ENCODE data around the gene SLC5A12.
A peak's percentile ranks its signal among the peaks of the same experiment; 100 is the strongest.

The SLC5A12 gene

DNA sequence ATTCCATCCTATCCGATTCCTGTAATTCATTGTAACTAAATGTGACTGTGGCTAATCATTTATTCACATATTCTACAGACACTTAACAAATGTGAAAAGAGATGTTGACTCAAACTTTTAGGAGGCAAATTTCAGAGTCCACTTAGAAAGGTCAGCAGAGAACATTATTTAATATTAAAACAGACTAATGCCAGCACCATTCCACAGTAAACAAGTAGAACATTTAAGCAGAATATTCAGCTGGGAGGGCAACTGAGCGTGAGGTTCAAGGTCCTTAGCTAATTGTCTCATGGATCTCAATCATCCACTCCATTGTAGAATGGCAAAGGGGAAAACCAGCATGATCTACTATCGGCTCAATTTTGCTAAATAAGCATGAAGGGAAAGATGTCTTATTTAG is 5.1 kb upstream of the SLC5A12 start:
- Histone ChIP-seq H3K27ac (no peak overlapping the region), H3K27me3 (ENCODE audit: insufficient read depth, low read depth, severe bottlenecking) (peaks cover 5% of the 10 kb centered on the region), H3K9me3 (ENCODE audit: severe bottlenecking) (no peaks in the 10 kb centered on the region), H3K36me3 (no peaks in the 10 kb centered on the region), H3K4me3 (ENCODE audit: low read depth, low read length) (no peak overlapping the region)
- TF ChIP-seq, protein P1, sequence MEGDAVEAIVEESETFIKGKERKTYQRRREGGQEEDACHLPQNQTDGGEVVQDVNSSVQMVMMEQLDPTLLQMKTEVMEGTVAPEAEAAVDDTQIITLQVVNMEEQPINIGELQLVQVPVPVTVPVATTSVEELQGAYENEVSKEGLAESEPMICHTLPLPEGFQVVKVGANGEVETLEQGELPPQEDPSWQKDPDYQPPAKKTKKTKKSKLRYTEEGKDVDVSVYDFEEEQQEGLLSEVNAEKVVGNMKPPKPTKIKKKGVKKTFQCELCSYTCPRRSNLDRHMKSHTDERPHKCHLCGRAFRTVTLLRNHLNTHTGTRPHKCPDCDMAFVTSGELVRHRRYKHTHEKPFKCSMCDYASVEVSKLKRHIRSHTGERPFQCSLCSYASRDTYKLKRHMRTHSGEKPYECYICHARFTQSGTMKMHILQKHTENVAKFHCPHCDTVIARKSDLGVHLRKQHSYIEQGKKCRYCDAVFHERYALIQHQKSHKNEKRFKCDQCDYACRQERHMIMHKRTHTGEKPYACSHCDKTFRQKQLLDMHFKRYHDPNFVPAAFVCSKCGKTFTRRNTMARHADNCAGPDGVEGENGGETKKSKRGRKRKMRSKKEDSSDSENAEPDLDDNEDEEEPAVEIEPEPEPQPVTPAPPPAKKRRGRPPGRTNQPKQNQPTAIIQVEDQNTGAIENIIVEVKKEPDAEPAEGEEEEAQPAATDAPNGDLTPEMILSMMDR (IDR thresholded peaks at IDR 0.05; ENCODE audit: low read depth, low read length) = no peak
- DNase-seq = no peak

DNA sequence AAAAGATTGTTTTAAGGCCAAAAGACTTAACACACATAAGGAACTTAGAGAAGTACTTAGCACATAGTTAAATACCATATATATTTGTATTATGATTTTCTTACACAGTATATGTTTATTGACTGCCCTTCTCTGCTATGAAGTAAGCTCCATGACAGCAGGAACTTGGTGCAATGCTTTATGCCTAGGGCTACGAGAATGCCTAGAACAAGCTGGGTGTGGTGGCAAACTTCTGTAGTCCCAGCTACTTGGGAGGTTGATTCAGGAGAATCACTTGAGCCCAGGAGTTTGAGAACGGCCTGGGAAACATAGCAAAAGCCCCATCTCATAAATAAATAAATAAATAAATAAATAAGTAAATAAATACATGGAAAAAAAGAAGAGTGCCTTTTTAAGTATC is 1.9 kb downstream of the SLC5A12 start:
- TF ChIP-seq, protein P1 (IDR thresholded peaks at IDR 0.05; ENCODE audit: low read depth, low read length) = no peak
- Histone ChIP-seq H3K9me3 (ENCODE audit: severe bottlenecking) (no peaks in the 10 kb centered on the region), H3K27ac (no peak overlapping the region), H3K27me3 (ENCODE audit: insufficient read depth, low read depth, severe bottlenecking) (no peaks in the 10 kb centered on the region), H3K36me3 (no peaks in the 10 kb centered on the region), H3K4me3 (ENCODE audit: low read depth, low read length) (no peak overlapping the region)
- DNase-seq = no peak

DNA sequence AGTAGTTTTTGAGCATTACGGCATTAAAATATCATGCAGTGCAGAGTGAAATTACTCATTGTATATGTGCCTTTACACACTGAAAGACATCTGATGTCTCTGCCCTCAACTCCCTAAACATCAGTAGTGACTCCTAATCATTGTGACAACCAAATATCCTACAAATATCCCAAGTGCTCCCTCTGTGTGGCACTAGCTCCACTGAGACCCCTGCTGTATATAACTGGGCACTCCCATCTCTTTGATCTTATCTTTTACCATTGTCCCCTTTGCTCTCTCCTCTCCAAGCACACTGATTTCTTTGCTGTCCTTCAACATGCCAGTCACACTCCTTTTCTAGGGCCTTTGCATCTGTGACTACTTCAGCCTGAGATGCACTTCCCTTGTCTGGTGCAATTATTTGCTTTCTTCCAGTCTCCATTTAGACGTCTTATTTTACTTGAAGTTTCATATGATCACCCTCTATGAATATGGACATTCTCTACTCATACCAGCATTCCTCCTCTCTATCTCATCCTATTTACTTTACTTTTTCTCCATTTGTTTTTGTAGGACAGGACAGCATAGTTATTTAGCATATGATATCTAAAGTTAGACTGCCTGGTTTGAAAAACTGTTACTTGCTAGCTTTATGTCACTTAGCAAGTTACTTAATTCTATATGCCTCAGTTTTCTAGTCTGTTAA is 2.4 kb downstream of the SLC5A12 start:
- Histone ChIP-seq H3K27me3 (ENCODE audit: insufficient read depth, low read depth, severe bottlenecking) (no peaks in the 10 kb centered on the region), H3K27ac (no peak overlapping the region), H3K9me3 (ENCODE audit: severe bottlenecking) (no peaks in the 10 kb centered on the region), H3K36me3 (no peaks in the 10 kb centered on the region), H3K4me3 (ENCODE audit: low read depth, low read length) (no peak overlapping the region)
- no peak for DNase-seq
- TF ChIP-seq, protein P1 (IDR thresholded peaks at IDR 0.05; ENCODE audit: low read depth, low read length) = no peak

DNA sequence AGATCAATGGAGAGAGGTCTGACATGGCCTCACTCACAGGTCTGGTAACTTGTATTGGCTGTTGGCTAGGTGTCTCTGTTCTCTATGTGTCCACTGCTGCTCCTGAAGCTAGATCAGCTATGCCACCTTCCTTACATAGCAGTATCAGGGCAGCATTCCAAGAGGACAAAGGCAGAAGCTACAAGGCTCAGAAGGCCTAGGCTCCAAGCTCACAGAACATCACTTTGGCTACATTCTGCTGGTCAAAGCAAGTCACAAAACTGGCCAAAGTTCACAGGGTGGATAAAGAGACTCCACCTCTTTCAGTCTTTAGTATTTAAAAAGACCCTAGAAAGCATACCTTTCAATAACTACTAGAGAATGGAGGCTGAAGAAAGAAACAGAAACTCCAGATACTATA is 4.1 kb downstream of the SLC5A12 start:
- no peak for DNase-seq
- no peaks in the 10 kb centered on the region for H3K36me3 ChIP-seq
- no peak overlapping the region for H3K4me3 ChIP-seq (ENCODE audit: low read depth, low read length)

DNA sequence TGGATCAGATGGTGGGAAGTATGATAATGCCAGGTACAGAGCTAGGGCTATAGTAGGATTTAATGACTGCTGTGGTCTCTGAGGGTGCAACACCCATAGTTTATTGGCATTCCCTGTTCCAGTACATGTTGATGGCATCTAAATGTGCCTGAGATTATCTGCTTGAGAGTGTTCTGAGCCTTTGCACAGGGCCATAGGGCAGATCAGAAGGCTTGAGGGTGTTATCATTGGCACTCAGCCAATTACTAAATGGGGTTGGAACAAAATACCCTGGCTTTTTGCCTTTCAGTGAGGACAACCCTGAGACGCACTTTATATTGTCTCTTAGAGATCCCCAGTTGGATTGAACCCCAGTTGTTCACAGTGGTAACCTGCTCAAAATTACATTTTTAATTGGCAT is 6.7 kb downstream of the SLC5A12 start:
- DNase-seq = peak; percentile 7

More for the DNA sequence above, 4.1 kb downstream of the SLC5A12 start:
- H3K27me3 ChIP-seq (ENCODE audit: insufficient read depth, low read depth, severe bottlenecking) = no peaks in the 10 kb centered on the region
- no peaks in the 10 kb centered on the region for H3K9me3 ChIP-seq (ENCODE audit: severe bottlenecking)
- H3K27ac ChIP-seq = no peak overlapping the region
- TF ChIP-seq, protein P1 (IDR thresholded peaks at IDR 0.05; ENCODE audit: low read depth, low read length) = no peak

More for the DNA sequence above, 6.7 kb downstream of the SLC5A12 start:
- H3K27me3 ChIP-seq (ENCODE audit: insufficient read depth, low read depth, severe bottlenecking) = peaks cover 4% of the 10 kb centered on the region
- no peak overlapping the region for H3K4me3 ChIP-seq (ENCODE audit: low read depth, low read length)
- no peak overlapping the region for H3K27ac ChIP-seq
- TF ChIP-seq, protein P1 (IDR thresholded peaks at IDR 0.05; ENCODE audit: low read depth, low read length) = no peak
- no peaks in the 10 kb centered on the region for H3K9me3 ChIP-seq (ENCODE audit: severe bottlenecking)
- no peaks in the 10 kb centered on the region for H3K36me3 ChIP-seq
